Measurements from ENCODE around the gene RSF1.

Gene RSF1

GRCh38 chr11:77748266-77748665 is 72.3 kb downstream of the RSF1 start (continued):
- no peak for TF ChIP-seq ZNF248 (tag by site-specific recombination; IDR thresholded peaks at IDR 0.05)

GRCh38 chr11:77747381-77747969 is 73.0 kb downstream of the RSF1 start:
- Histone ChIP-seq H3K27ac (ENCODE audit: extremely low read depth, low read depth, low read length) (no peak overlapping the region), H3K4me1 (ENCODE audit: control insufficient read depth, insufficient read depth, low read length) (no peaks in the 10 kb centered on the region), H3K36me3 (ENCODE audit: control insufficient read depth in 2 of 2, insufficient read depth in 1 of 2, low read length in 2 of 2) (no peaks in the 10 kb centered on the region), H3K4me3 (ENCODE audit: low read depth, low read length) (no peak overlapping the region), H3K9me3 (ENCODE audit: control insufficient read depth, insufficient read depth, low read depth, low read length) (no peaks in the 10 kb centered on the region)
- ChIA-PET CTCF (interaction anchor here (0.7 kb wide), 1 partner anchor 53 kb away, joined by 3 read pairs; no protein-coding TSS in a partner anchor), POLR2A (no interaction called here)
- no peak for TF ChIP-seq ZNF549 (tag by site-specific recombination; IDR thresholded peaks at IDR 0.05)
- TF ChIP-seq ZNF623 (tag by site-specific recombination; IDR thresholded peaks at IDR 0.05): no peak
- TF ChIP-seq ZNF677 (tag by site-specific recombination; IDR thresholded peaks at IDR 0.05): no peak
- no peak for TF ChIP-seq ZNF837 (tag by site-specific recombination; IDR thresholded peaks at IDR 0.05)
- TF ChIP-seq SP2 (tag by site-specific recombination; IDR thresholded peaks at IDR 0.05): no peak
- no peak for TF ChIP-seq ZEB2 (tag by site-specific recombination; IDR thresholded peaks at IDR 0.05)
- no peak for TF ChIP-seq ZNF548 (tag by site-specific recombination; IDR thresholded peaks at IDR 0.05)
- no peak for TF ChIP-seq ZNF433 (tag by site-specific recombination; IDR thresholded peaks at IDR 0.05; ENCODE audit: low read depth)
- TF ChIP-seq ZNF341 (tag by site-specific recombination; IDR thresholded peaks at IDR 0.05; ENCODE audit: low read depth): no peak
- no peak for TF ChIP-seq ZFP41 (tag by site-specific recombination; IDR thresholded peaks at IDR 0.05; ENCODE audit: borderline replicate concordance)
- no peak for TF ChIP-seq ZNF350 (tag by site-specific recombination; IDR thresholded peaks at IDR 0.05)
- TF ChIP-seq KLF9 (tag by site-specific recombination; IDR thresholded peaks at IDR 0.05; ENCODE audit: low read depth): no peak

GRCh38 chr11:77736473-77736872 is 84.0 kb downstream of the RSF1 start:
- TF ChIP-seq ZNF701 (tag by site-specific recombination; IDR thresholded peaks at IDR 0.05) (no peak), ZNF292 (tag by site-specific recombination; IDR thresholded peaks at IDR 0.05; ENCODE audit: borderline replicate concordance, low read depth) (no peak), ZFP69B (tag by site-specific recombination; IDR thresholded peaks at IDR 0.05) (no peak), BCL11B (tag by site-specific recombination; IDR thresholded peaks at IDR 0.05; ENCODE audit: low read depth) (no peak), ZSCAN30 (tag by site-specific recombination; IDR thresholded peaks at IDR 0.05) (no peak), BCL6B (tag by site-specific recombination; IDR thresholded peaks at IDR 0.05) (no peak), ZNF335 (tag by site-specific recombination; conservative IDR thresholded peaks at IDR 0.05) (no peak), ZBTB11 (tag by site-specific recombination; conservative IDR thresholded peaks at IDR 0.05; ENCODE audit: low read depth) (no peak), ZNF510 (tag by site-specific recombination; IDR thresholded peaks at IDR 0.05; ENCODE audit: insufficient replicate concordance) (no peak)
- Histone ChIP-seq H3K4me3 (ENCODE audit: low read depth, low read length) (no peak overlapping the region), H3K27ac (ENCODE audit: extremely low read depth, low read depth, low read length) (no peak overlapping the region), H3K4me1 (ENCODE audit: control insufficient read depth, insufficient read depth, low read length) (no peaks in the 10 kb centered on the region), H3K9me3 (ENCODE audit: control insufficient read depth, insufficient read depth, low read depth, low read length) (no peaks in the 10 kb centered on the region), H3K36me3 (ENCODE audit: control insufficient read depth in 2 of 2, insufficient read depth in 1 of 2, low read length in 2 of 2) (peaks cover 5 to 27% of the 10 kb centered on the region in 2 experiments; a peak in 2 of 3 replicates)
- ChIA-PET CTCF (no interaction called here), POLR2A (no interaction called here)

Measured in HEK293 (cell line).